PFSK-1 (cell line): ENCODE measurements around the gene ASGR1.

ENCODE experiments used
- FOXP2 ChIP-seq: optimal IDR thresholded peaks from 2 replicates; pipeline ENCODE3; 2011; ENCODE audit warnings: borderline replicate concordance, control low read depth, inconsistent platforms; ENCODE audit not compliant: insufficient read depth; ENCODE audit errors: extremely low read length, extremely low read depth
- POLR2AphosphoS5 ChIP-seq: IDR thresholded peaks from 2 replicates; pipeline ENCODE4 v1.6.1; 2012; ENCODE audit warnings: low read depth, mild to moderate bottlenecking, control low read depth, low read length, moderate library complexity
- SIN3A ChIP-seq: IDR thresholded peaks from 2 replicates; pipeline ENCODE4 v1.6.1; 2012; ENCODE audit warnings: mild to moderate bottlenecking, low read length, moderate library complexity, borderline replicate concordance; ENCODE audit not compliant: insufficient read depth
- TAF1 ChIP-seq: IDR thresholded peaks from 2 replicates; pipeline ENCODE4 v1.6.1; 2012; ENCODE audit warnings: low read length, control low read depth, borderline replicate concordance; ENCODE audit not compliant: insufficient read depth
- TF ChIP-seq, protein P1 (sequence below), 2 experiments: IDR thresholded peaks; 2 replicates each; pipeline versions ENCODE4 v1.6.1 to v1.8.0; 2011 to 2012; ENCODE audit warnings: low read depth in 2 of 2, low read length in 2 of 2, control low read depth in 1 of 2, inconsistent platforms in 1 of 2, mild to moderate bottlenecking in 1 of 2, moderate library complexity in 1 of 2; ENCODE audit not compliant: insufficient read depth in 1 of 2

DNA sequence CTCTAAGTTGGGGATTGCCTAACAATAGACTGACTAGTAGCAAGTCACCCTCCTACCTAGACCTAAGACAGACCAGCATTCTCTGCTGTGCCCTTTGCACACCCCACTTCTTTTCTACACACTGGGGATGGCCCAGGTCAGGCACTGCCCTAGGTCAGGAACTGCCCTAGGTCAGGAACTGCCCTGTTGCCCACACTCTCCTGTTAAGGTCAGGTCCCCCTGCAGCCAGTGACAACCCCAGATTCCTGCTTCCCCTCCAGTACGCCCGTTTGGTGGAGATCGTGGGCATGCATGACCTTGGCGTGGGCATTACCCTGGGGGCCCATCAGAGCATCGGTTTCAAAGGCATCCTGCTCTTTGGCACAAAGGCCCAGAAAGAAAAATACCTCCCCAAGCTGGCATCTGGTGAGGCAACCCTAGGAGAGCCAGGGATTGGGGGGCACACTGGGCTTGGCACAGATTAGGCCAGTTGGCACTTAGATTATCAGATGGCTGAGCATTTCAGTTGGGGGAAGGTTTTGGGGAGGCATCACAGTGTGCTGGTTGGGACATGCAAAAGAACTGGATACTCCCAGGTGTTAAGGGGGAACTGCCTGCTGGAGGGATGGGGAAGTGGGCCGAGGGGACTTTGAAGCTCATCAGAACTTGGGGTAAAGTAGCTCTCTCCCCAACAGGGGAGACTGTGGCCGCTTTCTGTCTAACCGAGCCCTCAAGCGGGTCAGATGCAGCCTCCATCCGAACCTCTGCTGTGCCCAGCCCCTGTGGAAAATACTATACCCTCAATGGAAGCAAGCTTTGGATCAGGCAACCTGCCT lies 42.3 kb upstream of the ASGR1 start:
- TF ChIP-seq POLR2AphosphoS5: no peak
- TF ChIP-seq TAF1: no peak
- TF ChIP-seq SIN3A: no peak
- TF ChIP-seq, protein P1, sequence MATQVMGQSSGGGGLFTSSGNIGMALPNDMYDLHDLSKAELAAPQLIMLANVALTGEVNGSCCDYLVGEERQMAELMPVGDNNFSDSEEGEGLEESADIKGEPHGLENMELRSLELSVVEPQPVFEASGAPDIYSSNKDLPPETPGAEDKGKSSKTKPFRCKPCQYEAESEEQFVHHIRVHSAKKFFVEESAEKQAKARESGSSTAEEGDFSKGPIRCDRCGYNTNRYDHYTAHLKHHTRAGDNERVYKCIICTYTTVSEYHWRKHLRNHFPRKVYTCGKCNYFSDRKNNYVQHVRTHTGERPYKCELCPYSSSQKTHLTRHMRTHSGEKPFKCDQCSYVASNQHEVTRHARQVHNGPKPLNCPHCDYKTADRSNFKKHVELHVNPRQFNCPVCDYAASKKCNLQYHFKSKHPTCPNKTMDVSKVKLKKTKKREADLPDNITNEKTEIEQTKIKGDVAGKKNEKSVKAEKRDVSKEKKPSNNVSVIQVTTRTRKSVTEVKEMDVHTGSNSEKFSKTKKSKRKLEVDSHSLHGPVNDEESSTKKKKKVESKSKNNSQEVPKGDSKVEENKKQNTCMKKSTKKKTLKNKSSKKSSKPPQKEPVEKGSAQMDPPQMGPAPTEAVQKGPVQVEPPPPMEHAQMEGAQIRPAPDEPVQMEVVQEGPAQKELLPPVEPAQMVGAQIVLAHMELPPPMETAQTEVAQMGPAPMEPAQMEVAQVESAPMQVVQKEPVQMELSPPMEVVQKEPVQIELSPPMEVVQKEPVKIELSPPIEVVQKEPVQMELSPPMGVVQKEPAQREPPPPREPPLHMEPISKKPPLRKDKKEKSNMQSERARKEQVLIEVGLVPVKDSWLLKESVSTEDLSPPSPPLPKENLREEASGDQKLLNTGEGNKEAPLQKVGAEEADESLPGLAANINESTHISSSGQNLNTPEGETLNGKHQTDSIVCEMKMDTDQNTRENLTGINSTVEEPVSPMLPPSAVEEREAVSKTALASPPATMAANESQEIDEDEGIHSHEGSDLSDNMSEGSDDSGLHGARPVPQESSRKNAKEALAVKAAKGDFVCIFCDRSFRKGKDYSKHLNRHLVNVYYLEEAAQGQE (IDR thresholded peaks at IDR 0.05; ENCODE audit: insufficient read depth in 1 of 2, low read depth in 2 of 2, low read length in 2 of 2): no peak
- no peak for TF ChIP-seq FOXP2
